Measurements from ENCODE around the gene FBXO21.
"Not testable (repeated sequence)": the region's sequence is repeated elsewhere in the genome, so short reads cannot be mapped to it uniquely, and the experiment has no call there.

Gene FBXO21

GRCh38 chr12:117118838-117119591 is 71.3 kb downstream of the FBXO21 start:
- Histone ChIP-seq H3K9me3 (ENCODE audit: control insufficient read depth in 1 of 2, low read length in 2 of 2) (no peaks in the 10 kb centered on the region), H3K27me3 (ENCODE audit: low read depth, low read length) (no peaks in the 10 kb centered on the region), H3K4me3 (ENCODE audit: low read depth in 1 of 2, low read length in 2 of 2) (no peak overlapping the region), H3K36me3 (ENCODE audit: control insufficient read depth in 1 of 2, insufficient read depth in 2 of 2, low read length in 2 of 2) (no peaks in the 10 kb centered on the region), H3K27ac (ENCODE audit: low read length) (no peak overlapping the region), H3K4me1 (ENCODE audit: control insufficient read depth in 1 of 2, insufficient read depth in 2 of 2, low read length in 2 of 2) (peaks cover 0 to 11% of the 10 kb centered on the region in 2 donors)

GRCh38 chr12:117114784-117115183 is 75.5 kb downstream of the FBXO21 start:
- H3K9me3 ChIP-seq (ENCODE audit: control insufficient read depth in 1 of 2, low read length in 2 of 2), result no peaks in the 10 kb centered on the region
- H3K4me3 ChIP-seq (ENCODE audit: low read depth in 1 of 2, low read length in 2 of 2), result no peak overlapping the region
- no peaks in the 10 kb centered on the region for H3K27me3 ChIP-seq (ENCODE audit: low read depth, low read length)
- no peaks in the 10 kb centered on the region for H3K36me3 ChIP-seq (ENCODE audit: control insufficient read depth in 1 of 2, insufficient read depth in 2 of 2, low read length in 2 of 2)
- H3K27ac ChIP-seq (ENCODE audit: low read length), result no peak overlapping the region
- peaks cover 0 to 11% of the 10 kb centered on the region in 2 donors for H3K4me1 ChIP-seq (ENCODE audit: control insufficient read depth in 1 of 2, insufficient read depth in 2 of 2, low read length in 2 of 2)

- Histone ChIP-seq H3K4me3 (ENCODE audit: low read depth in 1 of 2, low read length in 2 of 2) (no peak overlapping the region), H3K27ac (ENCODE audit: low read length) (no peak overlapping the region), H3K27me3 (ENCODE audit: low read depth, low read length) (no peaks in the 10 kb centered on the region), H3K9me3 (ENCODE audit: control insufficient read depth in 1 of 2, low read length in 2 of 2) (no peaks in the 10 kb centered on the region), H3K4me1 (ENCODE audit: control insufficient read depth in 1 of 2, insufficient read depth in 2 of 2, low read length in 2 of 2) (peaks cover 0 to 3% of the 10 kb centered on the region in 2 donors), H3K36me3 (ENCODE audit: control insufficient read depth in 1 of 2, insufficient read depth in 2 of 2, low read length in 2 of 2) (no peaks in the 10 kb centered on the region)
Observed at GRCh38 chr12:117113231-117113630, 77.0 kb downstream of the FBXO21 start.

GRCh38 chr12:117111821-117112595 is 78.3 kb downstream of the FBXO21 start:
- H3K27ac ChIP-seq (ENCODE audit: low read length), result no peak overlapping the region
- no peak overlapping the region for H3K4me3 ChIP-seq (ENCODE audit: low read depth in 1 of 2, low read length in 2 of 2)
- no peaks in the 10 kb centered on the region for H3K36me3 ChIP-seq (ENCODE audit: control insufficient read depth in 1 of 2, insufficient read depth in 2 of 2, low read length in 2 of 2)
- H3K27me3 ChIP-seq (ENCODE audit: low read depth, low read length), result no peaks in the 10 kb centered on the region
- no peaks in the 10 kb centered on the region for H3K9me3 ChIP-seq (ENCODE audit: control insufficient read depth in 1 of 2, low read length in 2 of 2)
- no peaks in the 10 kb centered on the region for H3K4me1 ChIP-seq (ENCODE audit: control insufficient read depth in 1 of 2, insufficient read depth in 2 of 2, low read length in 2 of 2)

- Histone ChIP-seq H3K27ac (ENCODE audit: low read length) (no peak overlapping the region), H3K9me3 (ENCODE audit: control insufficient read depth in 1 of 2, low read length in 2 of 2) (no peaks in the 10 kb centered on the region), H3K27me3 (ENCODE audit: low read depth, low read length) (no peaks in the 10 kb centered on the region), H3K4me3 (ENCODE audit: low read depth in 1 of 2, low read length in 2 of 2) (no peak overlapping the region), H3K4me1 (ENCODE audit: control insufficient read depth in 1 of 2, insufficient read depth in 2 of 2, low read length in 2 of 2) (no peaks in the 10 kb centered on the region), H3K36me3 (ENCODE audit: control insufficient read depth in 1 of 2, insufficient read depth in 2 of 2, low read length in 2 of 2) (no peaks in the 10 kb centered on the region)
Observed at GRCh38 chr12:117111386-117111785, 78.9 kb downstream of the FBXO21 start.

GRCh38 chr12:117109943-117110635 is 80.2 kb downstream of the FBXO21 start:
- Histone ChIP-seq H3K36me3 (ENCODE audit: control insufficient read depth in 1 of 2, insufficient read depth in 2 of 2, low read length in 2 of 2) (no peaks in the 10 kb centered on the region), H3K9me3 (ENCODE audit: control insufficient read depth in 1 of 2, low read length in 2 of 2) (no peaks in the 10 kb centered on the region), H3K27ac (ENCODE audit: low read length) (no peak overlapping the region), H3K27me3 (ENCODE audit: low read depth, low read length) (no peaks in the 10 kb centered on the region), H3K4me1 (ENCODE audit: control insufficient read depth in 1 of 2, insufficient read depth in 2 of 2, low read length in 2 of 2) (no peaks in the 10 kb centered on the region), H3K4me3 (ENCODE audit: low read depth in 1 of 2, low read length in 2 of 2) (no peak overlapping the region)

GRCh38 chr12:117105902-117106301 is 84.4 kb downstream of the FBXO21 start:
- Histone ChIP-seq H3K27me3 (ENCODE audit: low read depth, low read length) (peaks cover 7% of the 10 kb centered on the region), H3K4me3 (ENCODE audit: low read depth in 1 of 2, low read length in 2 of 2) (no peak overlapping the region), H3K9me3 (ENCODE audit: control insufficient read depth in 1 of 2, low read length in 2 of 2) (no peaks in the 10 kb centered on the region), H3K27ac (ENCODE audit: low read length) (no peak overlapping the region), H3K36me3 (ENCODE audit: control insufficient read depth in 1 of 2, insufficient read depth in 2 of 2, low read length in 2 of 2) (no peaks in the 10 kb centered on the region), H3K4me1 (ENCODE audit: control insufficient read depth in 1 of 2, insufficient read depth in 2 of 2, low read length in 2 of 2) (no peaks in the 10 kb centered on the region)

GRCh38 chr12:117104003-117104402 is 86.3 kb downstream of the FBXO21 start:
- H3K9me3 ChIP-seq (ENCODE audit: control insufficient read depth in 1 of 2, low read length in 2 of 2); H3K4me1 ChIP-seq (ENCODE audit: control insufficient read depth in 1 of 2, insufficient read depth in 2 of 2, low read length in 2 of 2); H3K36me3 ChIP-seq (ENCODE audit: control insufficient read depth in 1 of 2, insufficient read depth in 2 of 2, low read length in 2 of 2); H3K27ac ChIP-seq (ENCODE audit: low read length); H3K4me3 ChIP-seq (ENCODE audit: low read depth in 1 of 2, low read length in 2 of 2): not testable (repeated sequence)
- H3K27me3 ChIP-seq (ENCODE audit: low read depth, low read length), result peaks cover 11% of the 10 kb centered on the region

GRCh38 chr12:117102800-117103181 is 87.5 kb downstream of the FBXO21 start:
- Histone ChIP-seq H3K36me3 (ENCODE audit: control insufficient read depth in 1 of 2, insufficient read depth in 2 of 2, low read length in 2 of 2) (no peaks in the 10 kb centered on the region), H3K4me3 (ENCODE audit: low read depth in 1 of 2, low read length in 2 of 2) (no peak overlapping the region), H3K9me3 (ENCODE audit: control insufficient read depth in 1 of 2, low read length in 2 of 2) (no peaks in the 10 kb centered on the region), H3K27me3 (ENCODE audit: low read depth, low read length) (peaks cover 16% of the 10 kb centered on the region), H3K4me1 (ENCODE audit: control insufficient read depth in 1 of 2, insufficient read depth in 2 of 2, low read length in 2 of 2) (peaks cover 0 to 19% of the 10 kb centered on the region in 2 donors), H3K27ac (ENCODE audit: low read length) (no peak overlapping the region)

- H3K27ac ChIP-seq (ENCODE audit: low read length), result no peak overlapping the region
- peaks cover 16% of the 10 kb centered on the region for H3K27me3 ChIP-seq (ENCODE audit: low read depth, low read length)
- H3K4me1 ChIP-seq (ENCODE audit: control insufficient read depth in 1 of 2, insufficient read depth in 2 of 2, low read length in 2 of 2), result peaks cover 0 to 20% of the 10 kb centered on the region in 2 donors
- H3K9me3 ChIP-seq (ENCODE audit: control insufficient read depth in 1 of 2, low read length in 2 of 2), result no peaks in the 10 kb centered on the region
- H3K4me3 ChIP-seq (ENCODE audit: low read depth in 1 of 2, low read length in 2 of 2), result no peak overlapping the region
- H3K36me3 ChIP-seq (ENCODE audit: control insufficient read depth in 1 of 2, insufficient read depth in 2 of 2, low read length in 2 of 2), result no peaks in the 10 kb centered on the region
Observed at GRCh38 chr12:117101953-117102799, 88.1 kb downstream of the FBXO21 start.
